HepG2 (cell line): ENCODE data around the gene NAT14. TPM values are rescaled to one million over a fixed set of nuclear protein-coding genes. Genes with fewer than 3 reads are reported as not detected.

Experiments used
- FOXM1 ChIP-seq: sonication (generic); formaldehyde crosslinking; IDR thresholded peaks from 2 replicates; pipeline ENCODE4 v1.5.0; 2020; ENCODE audit warnings: missing genetic modification reagents
- GABPA ChIP-seq, 2 experiments: IDR thresholded peaks; 2 replicates each; pipeline ENCODE4 v1.6.1; 2011 to 2016; ENCODE audit warnings: low read depth in 2 of 2, low read length in 1 of 2, missing biosample characterization in 1 of 2, missing genetic modification characterization in 1 of 2
- MYNN ChIP-seq: sonication (generic); formaldehyde crosslinking; IDR thresholded peaks from 2 replicates; pipeline ENCODE4 v1.4.0; 2020; ENCODE audit warnings: mild to moderate bottlenecking, low read depth, missing genetic modification reagents
- NCOA2 ChIP-seq: sonication (generic); formaldehyde crosslinking; IDR thresholded peaks from 2 replicates; pipeline ENCODE4 v1.8.0; 2022; ENCODE audit warnings: inconsistent platforms
- ONECUT2 ChIP-seq: sonication (generic); formaldehyde crosslinking; IDR thresholded peaks from 2 replicates; pipeline ENCODE4 v1.4.0; 2020; ENCODE audit warnings: missing genetic modification reagents
- ZNF10 ChIP-seq: sonication (generic); formaldehyde crosslinking; IDR thresholded peaks from 2 replicates; pipeline ENCODE4 v1.4.0; 2020; ENCODE audit warnings: mild to moderate bottlenecking, low read depth, missing genetic modification reagents, borderline replicate concordance
- ZNF20 ChIP-seq: sonication (generic); formaldehyde crosslinking; IDR thresholded peaks from 2 replicates; pipeline ENCODE4 v1.4.0; 2020; ENCODE audit warnings: mild to moderate bottlenecking, moderate library complexity, missing genetic modification reagents
- ZNF614 ChIP-seq: IDR thresholded peaks from 2 replicates; pipeline ENCODE4 v1.6.1; 2018; ENCODE audit warnings: missing biosample characterization, missing genetic modification reagents, inconsistent platforms, borderline replicate concordance
- polyA plus RNA-seq, 8 experiments: library from polyadenylated mRNA; depleted of rRNA in 3 of 8; stranded (reverse) in 7 of 8; unstranded in 1 of 8; fragments of >200 nt; fragmentation: Illumina TruSeq in 4 of 8; extraction: Trizol in 4 of 8; gene quantifications; 2 replicates each; pipeline versions ENCODE4 v1.2.1 to v1.2.3, GENCODE V29; 2011 to 2016; ENCODE audit warnings: low read depth in 4 of 8, missing spikeins in 1 of 8, mixed read lengths in 1 of 8; ENCODE audit not compliant: insufficient read depth in 1 of 8
- total RNA-seq, 5 experiments: library from RNA; depleted of rRNA; stranded (reverse); fragments of >200 nt; fragmentation: Illumina TruSeq; extraction: Trizol; gene quantifications; 2 replicates each; pipeline ENCODE4 v1.2.3, GENCODE V29; 2016; ENCODE audit warnings: low read depth in 1 of 5
- TF ChIP-seq, protein P1 (sequence below): sonication (generic); formaldehyde crosslinking; IDR thresholded peaks from 2 replicates; pipeline ENCODE4 v1.4.0; 2020; ENCODE audit warnings: missing genetic modification reagents
- TF ChIP-seq, protein P2 (sequence below): sonication (generic); formaldehyde crosslinking; IDR thresholded peaks from 2 replicates; pipeline ENCODE4 v1.5.0; 2020; ENCODE audit warnings: mild to moderate bottlenecking, missing genetic modification reagents

NAT14 gene
- total and polyA plus RNA-seq, 2 of the 13 experiments (the other 11 are each of a cell fraction or from before 2014, with no cell fraction given), result 20.7 to 22.3 TPM

DNA sequence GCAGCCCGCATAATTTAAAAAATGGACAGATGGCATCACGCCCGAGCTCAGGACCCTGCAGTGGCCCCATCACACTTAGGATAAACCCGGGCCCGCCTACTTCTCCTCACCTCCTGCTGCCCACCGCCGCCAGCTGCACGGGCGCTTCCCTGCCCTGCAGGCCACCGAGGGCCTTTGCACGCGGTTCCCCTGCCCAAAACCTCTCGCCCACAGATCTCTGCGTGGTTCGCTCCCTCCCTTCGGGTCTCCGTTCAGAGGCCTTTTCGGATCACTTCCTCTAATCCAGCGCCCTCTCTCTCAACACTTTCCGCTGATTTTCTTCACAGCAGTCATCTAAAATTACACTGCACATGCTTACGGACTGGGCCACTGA lies 43.7 kb upstream of the NAT14 start (continued):
- TF ChIP-seq GABPA (IDR thresholded peaks at IDR 0.05; ENCODE audit: low read depth, low read length), result no peak
- no peak for TF ChIP-seq GABPA (CRISPR knock-in tag; IDR thresholded peaks at IDR 0.05; ENCODE audit: low read depth)
- TF ChIP-seq MYNN (CRISPR knock-in tag), result no peak
- TF ChIP-seq ONECUT2 (CRISPR knock-in tag), result no peak
- no peak for TF ChIP-seq ZNF614 (CRISPR knock-in tag)
- TF ChIP-seq, protein P1, sequence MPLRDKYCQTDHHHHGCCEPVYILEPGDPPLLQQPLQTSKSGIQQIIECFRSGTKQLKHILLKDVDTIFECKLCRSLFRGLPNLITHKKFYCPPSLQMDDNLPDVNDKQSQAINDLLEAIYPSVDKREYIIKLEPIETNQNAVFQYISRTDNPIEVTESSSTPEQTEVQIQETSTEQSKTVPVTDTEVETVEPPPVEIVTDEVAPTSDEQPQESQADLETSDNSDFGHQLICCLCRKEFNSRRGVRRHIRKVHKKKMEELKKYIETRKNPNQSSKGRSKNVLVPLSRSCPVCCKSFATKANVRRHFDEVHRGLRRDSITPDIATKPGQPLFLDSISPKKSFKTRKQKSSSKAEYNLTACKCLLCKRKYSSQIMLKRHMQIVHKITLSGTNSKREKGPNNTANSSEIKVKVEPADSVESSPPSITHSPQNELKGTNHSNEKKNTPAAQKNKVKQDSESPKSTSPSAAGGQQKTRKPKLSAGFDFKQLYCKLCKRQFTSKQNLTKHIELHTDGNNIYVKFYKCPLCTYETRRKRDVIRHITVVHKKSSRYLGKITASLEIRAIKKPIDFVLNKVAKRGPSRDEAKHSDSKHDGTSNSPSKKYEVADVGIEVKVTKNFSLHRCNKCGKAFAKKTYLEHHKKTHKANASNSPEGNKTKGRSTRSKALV (CRISPR knock-in tag), result no peak
- no peak for TF ChIP-seq FOXM1 (CRISPR knock-in tag)
- TF ChIP-seq ZNF20 (CRISPR knock-in tag), result no peak
- TF ChIP-seq NCOA2, result no peak
- no peak for TF ChIP-seq ZNF10 (CRISPR knock-in tag)
- TF ChIP-seq, protein P2, sequence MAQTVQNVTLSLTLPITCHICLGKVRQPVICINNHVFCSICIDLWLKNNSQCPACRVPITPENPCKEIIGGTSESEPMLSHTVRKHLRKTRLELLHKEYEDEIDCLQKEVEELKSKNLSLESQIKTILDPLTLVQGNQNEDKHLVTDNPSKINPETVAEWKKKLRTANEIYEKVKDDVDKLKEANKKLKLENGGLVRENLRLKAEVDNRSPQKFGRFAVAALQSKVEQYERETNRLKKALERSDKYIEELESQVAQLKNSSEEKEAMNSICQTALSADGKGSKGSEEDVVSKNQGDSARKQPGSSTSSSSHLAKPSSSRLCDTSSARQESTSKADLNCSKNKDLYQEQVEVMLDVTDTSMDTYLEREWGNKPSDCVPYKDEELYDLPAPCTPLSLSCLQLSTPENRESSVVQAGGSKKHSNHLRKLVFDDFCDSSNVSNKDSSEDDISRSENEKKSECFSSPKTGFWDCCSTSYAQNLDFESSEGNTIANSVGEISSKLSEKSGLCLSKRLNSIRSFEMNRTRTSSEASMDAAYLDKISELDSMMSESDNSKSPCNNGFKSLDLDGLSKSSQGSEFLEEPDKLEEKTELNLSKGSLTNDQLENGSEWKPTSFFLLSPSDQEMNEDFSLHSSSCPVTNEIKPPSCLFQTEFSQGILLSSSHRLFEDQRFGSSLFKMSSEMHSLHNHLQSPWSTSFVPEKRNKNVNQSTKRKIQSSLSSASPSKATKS, result no peak
